ENCODE results near the gene DQX1. TPM values are rescaled to one million over a fixed set of nuclear protein-coding genes. Genes with fewer than 3 reads are reported as not detected.

DQX1 gene
- total and polyA plus RNA-seq, 12 donors = 0.17 to 0.32 (median 0.24) TPM; not detected in 8

GRCh38 chr2:74544634-74545033 is 18.6 kb upstream of the DQX1 start:
- Histone ChIP-seq H3K4me1 (replicated peaks in 1 of 2) (peaks cover 5 to 13% of the 10 kb centered on the region in 2 donors), H3K27me3 (no peaks in the 10 kb centered on the region), H3K4me3 (no peak overlapping the region), H3K36me3 (replicated peaks in 1 of 2) (no peaks in the 10 kb centered on the region), H3K9me3 (replicated peaks in 1 of 3) (no peaks in the 10 kb centered on the region), H3K27ac (no peak overlapping the region)
- DNase-seq = no peak
- intact Hi-C loops (cut with DNase I) = no loop called here
- WGBS, 4 donors = 87 to 96% (median 90%) methylated on average over 3 of the region's 3 CpGs
- no peak for TF ChIP-seq CTCF (IDR thresholded peaks at IDR 0.05)
- TF ChIP-seq POLR2A (IDR thresholded peaks at IDR 0.05) = no peak

- Histone ChIP-seq H3K36me3 (replicated peaks in 1 of 2) (no peaks in the 10 kb centered on the region), H3K27ac (no peak overlapping the region), H3K9me3 (replicated peaks in 1 of 3) (no peaks in the 10 kb centered on the region), H3K4me1 (replicated peaks in 1 of 2) (no peaks in the 10 kb centered on the region), H3K27me3 (no peaks in the 10 kb centered on the region), H3K4me3 (no peak overlapping the region)
- intact Hi-C loops (cut with DNase I) = no loop called here
- 70 to 85% (median 80%) methylated on average over 1 of the region's 1 CpG for WGBS, 4 donors
- no peak for DNase-seq
- no peak for TF ChIP-seq POLR2A (IDR thresholded peaks at IDR 0.05)
Measured at GRCh38 chr2:74542978-74543377, 16.9 kb upstream of the DQX1 start.

GRCh38 chr2:74540291-74540690 is 14.3 kb upstream of the DQX1 start:
- intact Hi-C loops (cut with DNase I) = no loop called here
- Histone ChIP-seq H3K4me1 (replicated peaks in 1 of 2) (no peaks in the 10 kb centered on the region), H3K9me3 (replicated peaks in 1 of 3) (no peaks in the 10 kb centered on the region), H3K36me3 (replicated peaks in 1 of 2) (no peaks in the 10 kb centered on the region), H3K27me3 (no peaks in the 10 kb centered on the region), H3K4me3 (no peak overlapping the region), H3K27ac (no peak overlapping the region)
- TF ChIP-seq POLR2A (IDR thresholded peaks at IDR 0.05) (no peak), CTCF (IDR thresholded peaks at IDR 0.05) (no peak)
- WGBS, 4 donors = 50 to 57% (median 56%) methylated on average over 5 of the region's 5 CpGs
- DNase-seq = peak in 2 of 7 donors; percentile 29 to 55

GRCh38 chr2:74538881-74539339 is 12.9 kb upstream of the DQX1 start:
- 62 to 77% (median 70%) methylated on average over 7 of the region's 7 CpGs for WGBS, 4 donors
- Histone ChIP-seq H3K9me3 (replicated peaks in 1 of 3) (no peaks in the 10 kb centered on the region), H3K36me3 (replicated peaks in 1 of 2) (no peaks in the 10 kb centered on the region), H3K4me3 (no peak overlapping the region), H3K27ac (no peak overlapping the region), H3K4me1 (replicated peaks in 1 of 2) (no peaks in the 10 kb centered on the region), H3K27me3 (no peaks in the 10 kb centered on the region)
- DNase-seq = no peak
- intact Hi-C loops (cut with DNase I) = no loop called here
- TF ChIP-seq CTCF (IDR thresholded peaks at IDR 0.05) = no peak
- no peak for TF ChIP-seq POLR2A (IDR thresholded peaks at IDR 0.05)

GRCh38 chr2:74537140-74537539 is 11.1 kb upstream of the DQX1 start:
- Histone ChIP-seq H3K27me3 (no peaks in the 10 kb centered on the region), H3K27ac (no peak overlapping the region), H3K4me1 (replicated peaks in 1 of 2) (no peaks in the 10 kb centered on the region), H3K36me3 (replicated peaks in 1 of 2) (peaks cover 0 to 13% of the 10 kb centered on the region in 2 donors), H3K9me3 (replicated peaks in 1 of 3) (no peaks in the 10 kb centered on the region), H3K4me3 (no peak overlapping the region)
- intact Hi-C loops (cut with DNase I) = no loop called here
- TF ChIP-seq POLR2A (IDR thresholded peaks at IDR 0.05) (no peak), CTCF (IDR thresholded peaks at IDR 0.05) (no peak)
- 65 to 76% (median 70%) methylated on average over 4 of the region's 4 CpGs for whole genome bisulfite sequencing, 4 donors
- DNase-seq = no peak
